OCI-LY3 (cell line): Measurements from ENCODE around the gene GRID1.

Source experiments
- H2AFZ ChIP-seq: fragments of 200-600, 300-600 bp; shearing (Covaris generic); 2 replicates; pipeline ENCODE4 v1.6.0; 2014; ENCODE audit warnings: antibody characterized with exemption, low read depth, low read length
- H3K27ac ChIP-seq: fragments of 200-600, 300-600 bp; sonication (generic); 2 replicates; pipeline ENCODE4 v1.5.1; 2014; ENCODE audit warnings: mild to moderate bottlenecking, low read length, moderate library complexity, mixed read lengths
- H3K27me3 ChIP-seq: fragments of 200-600, 300-600 bp; sonication (generic); 2 replicates; pipeline ENCODE4 v1.6.1; 2014; ENCODE audit warnings: low read depth, low read length, mixed read lengths
- H3K36me3 ChIP-seq: fragments of 200-600, 300-600 bp; sonication (generic); replicated peaks from 2 replicates; pipeline ENCODE3; 2014; ENCODE audit warnings: low read depth, low read length, mixed read lengths
- H3K4me1 ChIP-seq: fragments of 300-600, 200-600 bp; sonication (generic); 2 replicates; pipeline ENCODE4 v1.6.1; 2014; ENCODE audit warnings: low read length, mixed read lengths
- H3K4me2 ChIP-seq: fragments of 200-600, 300-600 bp; sonication (generic); 2 replicates; pipeline ENCODE4 v1.6.1; 2014; ENCODE audit warnings: low read length, mixed read lengths
- H3K4me3 ChIP-seq: fragments of 300-600, 200-600 bp; sonication (generic); 2 replicates; pipeline ENCODE4 v1.5.1; 2014; ENCODE audit warnings: antibody characterized with exemption, mild to moderate bottlenecking, low read length, moderate library complexity
- H3K79me2 ChIP-seq: fragments of 300-600, 200-600 bp; shearing (Covaris generic); 2 replicates; pipeline ENCODE4 v1.6.1; 2014; ENCODE audit warnings: mild to moderate bottlenecking, low read length, mixed read lengths
- H3K9ac ChIP-seq: fragments of 300-600, 200-600 bp; shearing (Covaris generic); 2 replicates; pipeline ENCODE4 v1.6.0; 2014; ENCODE audit warnings: mild to moderate bottlenecking, low read length, moderate library complexity
- H3K9me3 ChIP-seq: fragments of 200-600, 300-600 bp; shearing (Covaris generic); 2 replicates; pipeline ENCODE4 v1.6.1; 2014; ENCODE audit warnings: low read length, mixed read lengths; ENCODE audit not compliant: insufficient read depth
- H4K20me1 ChIP-seq: fragments of 200-600, 300-600 bp; sonication (generic); 2 replicates; pipeline ENCODE4 v1.6.1; 2016; ENCODE audit warnings: low read length, mixed read lengths; ENCODE audit not compliant: insufficient read depth
- EZH2phosphoT487 ChIP-seq: fragments of 200-600 bp; shearing (Covaris generic); IDR thresholded peaks from 2 replicates; pipeline ENCODE4 v1.6.1; 2018; ENCODE audit warnings: antibody characterized with exemption, mixed run types, low read depth
- TF ChIP-seq, protein P1 (sequence below): fragments of 200-600, 300-600 bp; sonication (generic); IDR thresholded peaks from 2 replicates; pipeline ENCODE4 v1.5.1; 2014; ENCODE audit warnings: antibody characterized with exemption, low read length, low read depth

Gene GRID1

DNA sequence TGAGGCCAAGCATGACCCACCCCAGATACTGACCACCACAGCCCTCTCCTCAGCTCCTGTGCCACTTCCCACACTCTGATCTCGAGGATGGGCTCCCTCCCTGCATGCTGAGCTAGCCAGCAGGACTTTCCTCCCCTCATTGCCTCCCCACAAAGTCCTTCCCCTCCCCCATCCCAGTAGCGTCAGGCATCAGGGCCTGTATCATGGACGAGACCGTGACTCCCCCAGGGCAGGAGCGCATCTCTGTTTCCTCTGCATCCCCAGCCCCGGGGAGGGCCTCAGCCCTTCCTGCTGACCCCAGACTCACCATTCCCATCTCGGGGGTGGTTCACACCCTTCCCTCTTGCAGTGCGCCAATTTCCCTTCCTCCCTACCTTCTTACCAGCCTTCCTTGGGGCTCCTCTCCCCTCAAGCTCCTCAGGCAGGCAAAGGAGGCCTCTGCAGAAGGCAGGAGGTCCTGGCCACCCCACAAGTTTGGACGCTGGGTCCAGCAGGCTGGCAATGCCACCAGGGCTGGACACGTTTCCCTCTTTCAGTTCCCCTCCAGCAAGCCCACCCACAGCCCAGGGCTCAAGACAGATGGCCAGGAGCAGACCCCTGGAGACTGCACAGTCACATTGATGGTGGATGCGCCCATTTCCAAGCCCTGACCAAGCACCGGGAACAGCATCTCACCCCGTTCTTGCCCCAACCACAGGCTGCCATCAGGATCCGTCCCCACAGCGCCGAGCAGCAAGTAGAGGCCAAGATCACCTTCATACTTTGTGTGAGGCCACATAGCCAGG is 36.5 kb downstream of the GRID1 start:
- TF ChIP-seq EZH2phosphoT487: no peak
- TF ChIP-seq, protein P1, sequence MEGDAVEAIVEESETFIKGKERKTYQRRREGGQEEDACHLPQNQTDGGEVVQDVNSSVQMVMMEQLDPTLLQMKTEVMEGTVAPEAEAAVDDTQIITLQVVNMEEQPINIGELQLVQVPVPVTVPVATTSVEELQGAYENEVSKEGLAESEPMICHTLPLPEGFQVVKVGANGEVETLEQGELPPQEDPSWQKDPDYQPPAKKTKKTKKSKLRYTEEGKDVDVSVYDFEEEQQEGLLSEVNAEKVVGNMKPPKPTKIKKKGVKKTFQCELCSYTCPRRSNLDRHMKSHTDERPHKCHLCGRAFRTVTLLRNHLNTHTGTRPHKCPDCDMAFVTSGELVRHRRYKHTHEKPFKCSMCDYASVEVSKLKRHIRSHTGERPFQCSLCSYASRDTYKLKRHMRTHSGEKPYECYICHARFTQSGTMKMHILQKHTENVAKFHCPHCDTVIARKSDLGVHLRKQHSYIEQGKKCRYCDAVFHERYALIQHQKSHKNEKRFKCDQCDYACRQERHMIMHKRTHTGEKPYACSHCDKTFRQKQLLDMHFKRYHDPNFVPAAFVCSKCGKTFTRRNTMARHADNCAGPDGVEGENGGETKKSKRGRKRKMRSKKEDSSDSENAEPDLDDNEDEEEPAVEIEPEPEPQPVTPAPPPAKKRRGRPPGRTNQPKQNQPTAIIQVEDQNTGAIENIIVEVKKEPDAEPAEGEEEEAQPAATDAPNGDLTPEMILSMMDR: no peak
- Histone ChIP-seq H3K79me2 (no peaks in the 10 kb centered on the region), H2AFZ (no peak overlapping the region), H3K27me3 (0 out of 2 replicates have a peak, but pooled peaks cover 5% of the 10 kb centered on the region), H3K9me3 (no peaks in the 10 kb centered on the region), H3K4me3 (no peak overlapping the region), H3K36me3 (no peaks in the 10 kb centered on the region), H3K9ac (no peak overlapping the region), H3K4me1 (no peaks in the 10 kb centered on the region), H3K4me2 (no peak overlapping the region), H3K27ac (no peak overlapping the region), H4K20me1 (no peaks in the 10 kb centered on the region)

DNA sequence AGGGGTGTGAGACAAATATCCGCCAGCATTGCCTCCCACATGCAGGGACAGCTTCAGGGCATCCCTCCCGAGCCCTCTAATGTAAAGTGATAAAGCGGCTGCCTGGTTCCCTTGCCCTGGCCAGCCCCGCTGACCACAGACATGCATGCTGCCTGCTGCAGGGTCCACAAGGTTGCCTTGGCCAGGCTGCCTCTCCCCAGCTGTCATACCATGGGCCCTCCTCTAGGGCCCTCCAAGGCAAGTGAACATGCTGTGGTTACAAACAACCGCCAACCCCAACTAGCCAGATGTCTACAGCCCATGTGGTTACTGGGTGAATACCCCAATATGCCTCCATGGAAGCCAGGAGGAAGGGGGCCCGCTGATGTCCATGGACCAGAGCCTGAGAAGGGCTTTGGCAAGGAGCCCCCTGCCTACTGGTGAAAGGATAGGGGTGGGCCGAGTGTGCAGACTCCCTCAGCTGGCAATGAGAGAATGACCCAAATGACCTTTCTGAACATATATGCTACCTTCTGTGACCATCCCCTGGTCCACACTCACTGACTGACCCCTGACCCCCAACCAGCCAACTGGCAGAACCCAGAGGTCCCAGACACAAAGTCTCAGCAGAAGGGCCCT is 37.4 kb downstream of the GRID1 start:
- Histone ChIP-seq H3K36me3 (no peaks in the 10 kb centered on the region), H2AFZ (no peak overlapping the region), H3K4me1 (no peaks in the 10 kb centered on the region), H3K79me2 (no peaks in the 10 kb centered on the region), H3K4me3 (no peak overlapping the region), H3K9ac (no peak overlapping the region), H4K20me1 (no peaks in the 10 kb centered on the region), H3K4me2 (no peak overlapping the region), H3K27me3 (0 out of 2 replicates have a peak, but pooled peaks cover 5% of the 10 kb centered on the region), H3K9me3 (no peaks in the 10 kb centered on the region), H3K27ac (no peak overlapping the region)
- TF ChIP-seq EZH2phosphoT487: no peak
- TF ChIP-seq, protein P1: no peak

DNA sequence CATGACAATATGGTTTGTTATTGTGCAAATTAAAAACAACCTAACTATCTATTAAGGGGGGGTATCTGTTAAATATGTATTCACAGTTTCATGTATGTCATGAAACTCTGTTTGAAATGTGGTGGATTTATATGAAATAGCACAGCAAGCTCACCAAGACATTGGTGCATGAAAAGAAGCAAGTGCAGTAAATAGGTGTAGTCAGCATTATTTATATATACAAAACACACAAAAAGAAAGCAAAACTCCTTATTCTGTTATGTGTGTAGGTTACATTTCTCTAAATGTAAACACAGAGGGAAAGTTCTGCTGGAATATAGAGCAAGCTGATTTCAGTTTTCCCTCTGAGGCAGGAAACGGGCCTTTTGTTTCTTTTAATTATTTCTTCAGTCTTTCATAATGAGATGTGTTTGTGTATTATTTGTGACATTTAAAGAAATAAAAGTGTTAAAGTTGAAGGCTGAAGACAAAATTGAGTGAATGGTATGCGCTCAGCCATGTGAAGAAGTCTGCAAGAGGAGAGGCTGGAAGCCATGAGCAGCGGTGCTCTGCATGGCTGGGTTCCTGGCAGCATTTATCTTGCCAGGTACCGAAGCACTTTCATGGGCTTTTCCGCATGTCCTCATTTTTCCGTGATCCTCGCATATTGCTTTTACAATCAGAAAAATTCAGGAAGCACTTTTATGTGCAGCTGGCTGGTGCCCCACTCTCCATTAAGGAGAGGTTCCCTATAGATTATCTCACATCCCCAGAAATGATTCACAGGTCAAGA is 38.5 kb downstream of the GRID1 start:
- H4K20me1 ChIP-seq: no peaks in the 10 kb centered on the region
- no peak overlapping the region for H3K4me3 ChIP-seq
- H3K79me2 ChIP-seq: no peaks in the 10 kb centered on the region
- H3K36me3 ChIP-seq: no peaks in the 10 kb centered on the region
- H3K9me3 ChIP-seq: no peaks in the 10 kb centered on the region
- H3K4me2 ChIP-seq: no peak overlapping the region
- no peaks in the 10 kb centered on the region for H3K4me1 ChIP-seq
- H3K27me3 ChIP-seq: 0 out of 2 replicates have a peak, but pooled peaks cover 5% of the 10 kb centered on the region
- H3K27ac ChIP-seq: no peak overlapping the region
- TF ChIP-seq, protein P1: no peak
- TF ChIP-seq EZH2phosphoT487: no peak
- H3K9ac ChIP-seq: no peak overlapping the region
- no peak overlapping the region for H2AFZ ChIP-seq

DNA sequence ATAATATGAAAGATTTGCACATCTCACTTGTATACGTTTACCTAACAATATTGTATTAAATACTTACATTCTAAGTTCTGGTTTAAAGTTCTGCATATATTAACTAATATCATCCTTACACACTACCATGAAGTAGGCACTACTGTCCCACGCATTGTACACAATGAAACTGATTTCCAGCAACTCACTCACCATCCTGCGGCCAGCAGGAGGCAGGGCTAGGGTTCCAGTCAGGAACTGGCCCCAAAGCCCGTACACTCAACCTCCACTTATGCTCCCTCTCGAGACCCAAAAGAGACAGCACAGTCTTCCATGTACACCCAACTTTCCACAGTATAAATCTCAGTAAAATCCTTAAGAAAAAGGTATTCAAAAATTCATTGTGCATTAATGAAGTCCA is 41.4 kb downstream of the GRID1 start:
- Histone ChIP-seq H3K9ac (no peak overlapping the region), H3K27me3 (0 out of 2 replicates have a peak, but pooled peaks cover 5% of the 10 kb centered on the region), H3K27ac (no peak overlapping the region), H3K4me2 (no peak overlapping the region), H2AFZ (no peak overlapping the region), H4K20me1 (no peaks in the 10 kb centered on the region), H3K9me3 (no peaks in the 10 kb centered on the region), H3K79me2 (no peaks in the 10 kb centered on the region), H3K4me1 (no peaks in the 10 kb centered on the region), H3K36me3 (no peaks in the 10 kb centered on the region), H3K4me3 (no peak overlapping the region)
- no peak for TF ChIP-seq EZH2phosphoT487
- TF ChIP-seq, protein P1: no peak
